ENCODE results near the gene PBX3.
A peak's percentile ranks its signal among the peaks of the same experiment; 100 is the strongest.

PBX3 gene

GRCh38 chr9:125931211-125931610 is 184.0 kb downstream of the PBX3 start:
- Histone ChIP-seq H3K56ac (ENCODE audit: low read length) (no peak overlapping the region), H3K27me3 (ENCODE audit: insufficient read depth, low read length, poor library complexity) (no peaks in the 10 kb centered on the region), H3K18ac (ENCODE audit: low read length) (no peak overlapping the region), H3K9ac (ENCODE audit: low read length) (no peak overlapping the region), H2BK5ac (ENCODE audit: low read length) (no peak overlapping the region), H3K79me1 (ENCODE audit: low read length) (peaks cover 3% of the 10 kb centered on the region), H3K23ac (ENCODE audit: low read length) (no peak overlapping the region), H3K36me3 (ENCODE audit: control insufficient read depth, insufficient read depth, low read length) (no peaks in the 10 kb centered on the region), H3K4ac (ENCODE audit: low read depth, low read length) (no peak overlapping the region), H3K27ac (ENCODE audit: low read depth, low read length) (no peak overlapping the region), H4K8ac (ENCODE audit: low read depth, low read length) (no peak overlapping the region), H3K4me2 (ENCODE audit: low read length) (no peak overlapping the region), H4K5ac (ENCODE audit: low read length) (no peak overlapping the region), H2BK15ac (replicated peaks; ENCODE audit: low read depth) (no peak overlapping the region), H2BK120ac (ENCODE audit: low read depth, low read length) (no peak overlapping the region), H3K79me2 (ENCODE audit: control insufficient read depth, insufficient read depth, low read length) (no peaks in the 10 kb centered on the region), H3K4me1 (ENCODE audit: control insufficient read depth, low read depth, low read length) (peaks cover 3% of the 10 kb centered on the region), H3K4me3 (ENCODE audit: low read length) (no peak overlapping the region), H2AK5ac (ENCODE audit: low read length) (no peak overlapping the region)
- no peak for DNase-seq
- no CpG with 5 or more reads among the region's 4 CpGs for WGBS (ENCODE audit: extremely low coverage, insufficient coverage, low lambda C conversion rate)

- peaks cover 3% of the 10 kb centered on the region for H3K4me1 ChIP-seq (ENCODE audit: control insufficient read depth, low read depth, low read length)
- no peak overlapping the region for H3K18ac ChIP-seq (ENCODE audit: low read length)
- no peaks in the 10 kb centered on the region for H3K27me3 ChIP-seq (ENCODE audit: insufficient read depth, low read length, poor library complexity)
- H3K27ac ChIP-seq (ENCODE audit: low read depth, low read length) = no peak overlapping the region
- no peak overlapping the region for H4K8ac ChIP-seq (ENCODE audit: low read depth, low read length)
- no peak overlapping the region for H3K4ac ChIP-seq (ENCODE audit: low read depth, low read length)
- H4K5ac ChIP-seq (ENCODE audit: low read length) = no peak overlapping the region
- no peak overlapping the region for H2BK5ac ChIP-seq (ENCODE audit: low read length)
- no peak overlapping the region for H3K4me2 ChIP-seq (ENCODE audit: low read length)
- no CpG with 5 or more reads among the region's 5 CpGs for WGBS (ENCODE audit: extremely low coverage, insufficient coverage, low lambda C conversion rate)
- no peak overlapping the region for H3K23ac ChIP-seq (ENCODE audit: low read length)
- H3K79me1 ChIP-seq (ENCODE audit: low read length) = peaks cover 3% of the 10 kb centered on the region
- H3K56ac ChIP-seq (ENCODE audit: low read length) = no peak overlapping the region
- H2BK15ac ChIP-seq (replicated peaks; ENCODE audit: low read depth) = no peak overlapping the region
- no peaks in the 10 kb centered on the region for H3K79me2 ChIP-seq (ENCODE audit: control insufficient read depth, insufficient read depth, low read length)
- no peak overlapping the region for H3K4me3 ChIP-seq (ENCODE audit: low read length)
- H2AK5ac ChIP-seq (ENCODE audit: low read length) = no peak overlapping the region
- H3K9ac ChIP-seq (ENCODE audit: low read length) = no peak overlapping the region
- H2BK120ac ChIP-seq (ENCODE audit: low read depth, low read length) = no peak overlapping the region
- peak; percentile 33 for DNase-seq
- H3K36me3 ChIP-seq (ENCODE audit: control insufficient read depth, insufficient read depth, low read length) = no peaks in the 10 kb centered on the region
These were observed 184.8 kb downstream of the PBX3 start for GRCh38 chr9:125932012-125932411.

GRCh38 chr9:125932746-125933455 is 185.7 kb downstream of the PBX3 start:
- Histone ChIP-seq H3K4me2 (ENCODE audit: low read length) (no peak overlapping the region), H3K79me1 (ENCODE audit: low read length) (peaks cover 3% of the 10 kb centered on the region), H3K36me3 (ENCODE audit: control insufficient read depth, insufficient read depth, low read length) (no peaks in the 10 kb centered on the region), H3K79me2 (ENCODE audit: control insufficient read depth, insufficient read depth, low read length) (no peaks in the 10 kb centered on the region), H3K27me3 (ENCODE audit: insufficient read depth, low read length, poor library complexity) (no peaks in the 10 kb centered on the region), H3K18ac (ENCODE audit: low read length) (no peak overlapping the region), H2BK120ac (ENCODE audit: low read depth, low read length) (no peak overlapping the region), H3K27ac (ENCODE audit: low read depth, low read length) (no peak overlapping the region), H3K56ac (ENCODE audit: low read length) (no peak overlapping the region), H3K4me3 (ENCODE audit: low read length) (no peak overlapping the region), H4K5ac (ENCODE audit: low read length) (no peak overlapping the region), H3K4ac (ENCODE audit: low read depth, low read length) (no peak overlapping the region), H4K8ac (ENCODE audit: low read depth, low read length) (no peak overlapping the region), H2BK15ac (replicated peaks; ENCODE audit: low read depth) (no peak overlapping the region), H3K9ac (ENCODE audit: low read length) (no peak overlapping the region), H2AK5ac (ENCODE audit: low read length) (no peak overlapping the region), H3K4me1 (ENCODE audit: control insufficient read depth, low read depth, low read length) (peaks cover 3% of the 10 kb centered on the region), H2BK5ac (ENCODE audit: low read length) (no peak overlapping the region), H3K23ac (ENCODE audit: low read length) (no peak overlapping the region)
- no peak for DNase-seq
- no CpG with 5 or more reads among the region's 5 CpGs for WGBS (ENCODE audit: extremely low coverage, insufficient coverage, low lambda C conversion rate)

GRCh38 chr9:125942125-125942524 is 195.0 kb downstream of the PBX3 start:
- Histone ChIP-seq H3K4me1 (ENCODE audit: control insufficient read depth, low read depth, low read length) (no peaks in the 10 kb centered on the region), H3K79me2 (ENCODE audit: control insufficient read depth, insufficient read depth, low read length) (no peaks in the 10 kb centered on the region), H2BK15ac (replicated peaks; ENCODE audit: low read depth) (no peak overlapping the region), H3K23ac (ENCODE audit: low read length) (no peak overlapping the region), H2BK5ac (ENCODE audit: low read length) (no peak overlapping the region), H3K9ac (ENCODE audit: low read length) (no peak overlapping the region), H3K4me2 (ENCODE audit: low read length) (no peak overlapping the region), H3K27ac (ENCODE audit: low read depth, low read length) (no peak overlapping the region), H3K4me3 (ENCODE audit: low read length) (no peak overlapping the region), H3K18ac (ENCODE audit: low read length) (no peak overlapping the region), H3K27me3 (ENCODE audit: insufficient read depth, low read length, poor library complexity) (no peaks in the 10 kb centered on the region), H3K79me1 (ENCODE audit: low read length) (no peaks in the 10 kb centered on the region), H2AK5ac (ENCODE audit: low read length) (no peak overlapping the region), H4K5ac (ENCODE audit: low read length) (no peak overlapping the region), H3K4ac (ENCODE audit: low read depth, low read length) (no peak overlapping the region), H3K56ac (ENCODE audit: low read length) (no peak overlapping the region), H4K8ac (ENCODE audit: low read depth, low read length) (no peak overlapping the region), H3K36me3 (ENCODE audit: control insufficient read depth, insufficient read depth, low read length) (no peaks in the 10 kb centered on the region), H2BK120ac (ENCODE audit: low read depth, low read length) (no peak overlapping the region)
- no peak for DNase-seq
- no CpG with 5 or more reads among the region's 3 CpGs for WGBS (ENCODE audit: extremely low coverage, insufficient coverage, low lambda C conversion rate)

GRCh38 chr9:125943831-125944230 is 196.7 kb downstream of the PBX3 start:
- Histone ChIP-seq H3K56ac (ENCODE audit: low read length) (no peak overlapping the region), H3K36me3 (ENCODE audit: control insufficient read depth, insufficient read depth, low read length) (no peaks in the 10 kb centered on the region), H3K4me1 (ENCODE audit: control insufficient read depth, low read depth, low read length) (no peaks in the 10 kb centered on the region), H3K4me2 (ENCODE audit: low read length) (no peak overlapping the region), H4K8ac (ENCODE audit: low read depth, low read length) (no peak overlapping the region), H3K79me1 (ENCODE audit: low read length) (no peaks in the 10 kb centered on the region), H2BK15ac (replicated peaks; ENCODE audit: low read depth) (no peak overlapping the region), H4K5ac (ENCODE audit: low read length) (no peak overlapping the region), H3K4ac (ENCODE audit: low read depth, low read length) (no peak overlapping the region), H2BK120ac (ENCODE audit: low read depth, low read length) (no peak overlapping the region), H3K18ac (ENCODE audit: low read length) (no peak overlapping the region), H3K9ac (ENCODE audit: low read length) (no peak overlapping the region), H3K79me2 (ENCODE audit: control insufficient read depth, insufficient read depth, low read length) (no peaks in the 10 kb centered on the region), H2AK5ac (ENCODE audit: low read length) (no peak overlapping the region), H3K23ac (ENCODE audit: low read length) (no peak overlapping the region), H3K4me3 (ENCODE audit: low read length) (no peak overlapping the region), H2BK5ac (ENCODE audit: low read length) (no peak overlapping the region), H3K27ac (ENCODE audit: low read depth, low read length) (no peak overlapping the region), H3K27me3 (ENCODE audit: insufficient read depth, low read length, poor library complexity) (no peaks in the 10 kb centered on the region)
- no CpG with 5 or more reads among the region's 2 CpGs for WGBS (ENCODE audit: extremely low coverage, insufficient coverage, low lambda C conversion rate)
- DNase-seq = no peak

GRCh38 chr9:125946397-125946796 is 199.2 kb downstream of the PBX3 start:
- Histone ChIP-seq H2BK15ac (replicated peaks; ENCODE audit: low read depth) (no peak overlapping the region), H3K4me1 (ENCODE audit: control insufficient read depth, low read depth, low read length) (no peaks in the 10 kb centered on the region), H4K5ac (ENCODE audit: low read length) (no peak overlapping the region), H3K79me1 (ENCODE audit: low read length) (no peaks in the 10 kb centered on the region), H2BK120ac (ENCODE audit: low read depth, low read length) (no peak overlapping the region), H3K4ac (ENCODE audit: low read depth, low read length) (no peak overlapping the region), H3K23ac (ENCODE audit: low read length) (no peak overlapping the region), H2BK5ac (ENCODE audit: low read length) (no peak overlapping the region), H3K27me3 (ENCODE audit: insufficient read depth, low read length, poor library complexity) (no peaks in the 10 kb centered on the region), H4K8ac (ENCODE audit: low read depth, low read length) (no peak overlapping the region), H3K56ac (ENCODE audit: low read length) (no peak overlapping the region), H3K4me2 (ENCODE audit: low read length) (no peak overlapping the region), H3K18ac (ENCODE audit: low read length) (no peak overlapping the region), H2AK5ac (ENCODE audit: low read length) (no peak overlapping the region), H3K9ac (ENCODE audit: low read length) (no peak overlapping the region), H3K79me2 (ENCODE audit: control insufficient read depth, insufficient read depth, low read length) (no peaks in the 10 kb centered on the region), H3K4me3 (ENCODE audit: low read length) (no peak overlapping the region), H3K27ac (ENCODE audit: low read depth, low read length) (no peak overlapping the region), H3K36me3 (ENCODE audit: control insufficient read depth, insufficient read depth, low read length) (no peaks in the 10 kb centered on the region)
- no peak for DNase-seq
